ENCODE measurements around the gene PRSS50.
"Not testable (repeated sequence)": the region's sequence is repeated elsewhere in the genome, so short reads cannot be mapped to it uniquely, and the experiment has no call there.

The PRSS50 gene, protein sequence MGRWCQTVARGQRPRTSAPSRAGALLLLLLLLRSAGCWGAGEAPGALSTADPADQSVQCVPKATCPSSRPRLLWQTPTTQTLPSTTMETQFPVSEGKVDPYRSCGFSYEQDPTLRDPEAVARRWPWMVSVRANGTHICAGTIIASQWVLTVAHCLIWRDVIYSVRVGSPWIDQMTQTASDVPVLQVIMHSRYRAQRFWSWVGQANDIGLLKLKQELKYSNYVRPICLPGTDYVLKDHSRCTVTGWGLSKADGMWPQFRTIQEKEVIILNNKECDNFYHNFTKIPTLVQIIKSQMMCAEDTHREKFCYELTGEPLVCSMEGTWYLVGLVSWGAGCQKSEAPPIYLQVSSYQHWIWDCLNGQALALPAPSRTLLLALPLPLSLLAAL

DNA sequence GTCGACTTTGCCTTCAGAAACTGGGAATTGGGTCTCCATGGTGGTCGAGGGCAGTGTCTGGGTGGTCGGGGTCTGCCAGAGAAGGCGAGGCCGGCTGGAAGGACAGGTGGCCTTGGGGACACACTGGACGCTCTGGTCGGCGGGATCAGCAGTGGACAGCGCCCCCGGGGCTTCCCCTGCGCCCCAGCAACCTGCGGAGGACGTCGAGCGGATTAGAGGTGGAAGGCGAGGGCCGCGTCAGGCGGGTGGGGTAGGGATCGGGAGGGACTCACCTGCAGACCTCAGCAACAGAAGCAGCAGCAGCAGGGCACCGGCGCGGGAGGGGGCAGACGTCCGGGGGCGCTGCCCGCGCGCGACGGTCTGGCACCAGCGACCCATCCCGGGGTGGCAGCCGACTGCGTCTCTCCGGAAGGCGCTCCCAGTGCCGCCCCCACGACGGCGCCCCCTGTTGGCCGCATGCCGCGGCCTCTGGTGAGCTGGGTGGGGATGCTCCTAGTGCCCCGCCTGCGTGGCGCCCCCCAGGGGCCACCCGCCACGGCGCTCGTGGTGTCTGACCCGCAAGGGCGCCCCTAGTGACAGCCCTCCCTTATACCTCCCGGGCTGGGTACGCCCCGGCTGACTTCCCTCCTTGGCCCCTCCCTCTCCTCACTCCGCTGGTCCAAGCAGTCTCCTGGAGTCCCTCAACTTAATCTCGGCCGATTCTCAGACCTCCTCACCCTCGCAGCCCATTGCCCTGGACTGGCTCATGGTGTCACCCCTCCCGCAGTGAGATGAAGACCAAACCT, at the start of gene PRSS50:
Gene PRSS50 (minus strand): TSS at position 423 of the 785 bp plus-strand sequence. CDS start 45 bp downstream, at position 378.
- peak; percentile 30 to 37 for DNase-seq (ENCODE audit: low read depth in 2 of 2)

DNA sequence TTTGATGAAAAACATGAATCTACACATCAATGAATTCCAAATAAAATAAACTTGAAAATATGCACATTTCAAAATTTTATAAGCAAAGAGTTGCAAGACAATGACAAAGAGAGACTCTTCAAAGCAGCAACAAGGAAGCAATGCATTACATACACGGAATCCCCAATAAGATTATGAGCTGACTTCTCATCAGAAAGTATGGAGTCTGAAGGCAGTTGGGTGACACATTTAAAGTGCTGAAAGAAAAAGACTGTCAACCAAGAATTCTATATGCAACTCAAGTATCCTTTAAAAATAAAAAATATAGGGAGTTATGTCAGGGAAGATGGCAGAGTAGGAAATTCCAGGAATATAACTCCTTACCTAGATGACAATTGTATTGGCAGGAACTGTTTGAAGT, 46.5 kb upstream of the PRSS50 start:
- no peak for DNase-seq (ENCODE audit: low read depth in 2 of 2)

DNA sequence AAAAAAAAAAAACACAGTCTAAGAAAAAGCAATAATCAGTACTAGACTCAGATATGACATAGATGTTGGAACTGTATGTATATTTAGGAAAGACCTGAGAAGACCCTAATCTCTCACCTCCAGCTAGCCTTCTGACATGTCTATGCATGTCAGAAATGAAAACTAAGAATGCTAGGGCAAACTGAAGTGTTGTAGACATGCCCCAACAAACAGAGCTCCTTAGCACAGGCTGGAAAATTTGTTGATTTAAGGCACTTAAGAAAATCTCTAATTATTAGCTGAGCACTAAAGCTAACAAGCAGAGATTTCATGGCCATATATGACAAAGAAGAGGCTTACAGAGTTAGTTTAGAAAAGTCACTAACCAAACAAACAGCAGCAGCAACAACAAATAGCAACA, 45.5 kb upstream of the PRSS50 start:
- DNase-seq (ENCODE audit: low read depth in 2 of 2): no peak

DNA sequence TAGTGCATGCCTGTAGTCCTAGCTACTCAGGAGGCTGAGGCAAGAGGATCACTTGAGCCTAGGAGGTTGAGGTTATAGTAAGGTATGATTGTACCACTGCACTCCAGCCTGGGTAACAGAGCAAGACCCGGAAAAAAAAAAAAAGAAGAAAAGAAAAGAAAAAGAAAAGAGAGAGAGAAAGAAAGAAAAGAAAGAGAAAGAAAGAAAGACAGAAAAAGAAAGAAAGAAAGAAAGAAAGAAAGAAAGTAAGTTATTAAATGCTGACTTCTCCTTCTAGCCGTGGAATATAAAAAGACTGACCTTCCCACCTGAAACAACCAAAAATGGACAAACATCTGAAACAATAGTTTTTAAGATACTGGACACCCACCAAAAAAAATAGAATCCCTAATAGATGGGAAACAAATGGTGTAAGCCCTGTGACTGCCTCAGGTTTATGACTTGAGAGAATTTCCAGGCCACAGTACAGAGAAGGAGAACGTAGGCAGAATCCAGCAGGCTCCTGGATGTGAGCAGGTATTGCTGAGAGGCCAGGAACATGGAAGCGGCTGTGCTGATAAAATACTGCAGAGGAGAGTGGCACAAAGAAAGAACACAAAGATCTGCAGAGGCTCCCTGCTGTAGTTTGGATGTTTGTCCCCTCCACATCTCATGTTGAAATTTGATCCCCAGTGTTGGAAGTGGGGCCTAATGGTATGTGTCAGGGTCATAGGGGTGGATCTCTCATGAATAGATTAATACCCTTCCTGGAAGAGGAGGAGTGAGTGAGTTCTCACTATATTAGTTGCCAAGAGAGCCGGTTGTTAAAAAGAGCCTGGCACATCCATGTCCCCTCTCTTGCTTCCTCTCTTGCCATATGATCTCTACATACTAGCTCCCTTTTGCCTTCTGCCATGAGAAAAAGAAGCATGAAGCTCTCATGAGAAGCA, 41.8 kb upstream of the PRSS50 start:
- DNase-seq (ENCODE audit: low read depth in 2 of 2): no peak

DNA sequence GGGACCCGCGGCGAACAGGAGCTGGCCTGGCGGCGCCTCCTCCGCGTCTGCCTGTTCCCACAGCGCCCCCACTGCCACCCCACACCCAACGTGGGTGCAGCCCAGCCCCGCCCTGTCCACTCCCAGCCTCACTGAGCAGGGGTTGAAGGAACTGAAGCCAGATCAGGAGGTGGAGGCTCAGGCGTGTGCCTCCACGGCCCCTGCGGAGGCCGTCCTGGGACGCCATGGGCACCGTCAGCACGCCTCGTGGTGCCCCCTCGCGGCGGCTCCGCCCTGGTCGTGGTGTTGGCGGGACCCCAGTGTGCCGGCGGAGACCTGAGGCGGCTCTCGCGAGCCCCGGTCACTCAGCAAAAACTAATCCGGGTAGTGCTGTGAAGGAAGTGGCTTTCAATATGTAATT, 39.0 kb upstream of the PRSS50 start:
- no peak for DNase-seq (ENCODE audit: low read depth in 2 of 2)

DNA sequence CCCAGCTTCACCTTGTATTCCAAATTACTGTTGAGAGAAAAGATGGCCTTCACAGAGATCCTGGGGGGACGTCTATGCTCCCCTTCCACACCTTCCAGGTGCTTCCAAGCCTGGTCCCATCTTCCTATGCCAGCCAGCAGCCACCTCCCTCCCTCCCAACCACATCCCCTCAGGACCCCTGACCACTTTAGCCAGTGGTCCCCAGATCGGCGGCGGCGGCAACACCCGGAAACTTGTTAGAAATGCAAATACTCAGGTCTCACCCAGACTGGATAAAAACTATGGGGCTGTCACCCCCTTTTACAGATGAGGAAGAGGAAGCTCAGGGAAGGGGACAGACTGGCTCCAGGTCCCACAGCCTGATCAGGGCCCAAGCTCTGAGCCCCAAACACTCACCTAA, 38.0 kb upstream of the PRSS50 start:
- DNase-seq (ENCODE audit: low read depth in 2 of 2): no peak

DNA sequence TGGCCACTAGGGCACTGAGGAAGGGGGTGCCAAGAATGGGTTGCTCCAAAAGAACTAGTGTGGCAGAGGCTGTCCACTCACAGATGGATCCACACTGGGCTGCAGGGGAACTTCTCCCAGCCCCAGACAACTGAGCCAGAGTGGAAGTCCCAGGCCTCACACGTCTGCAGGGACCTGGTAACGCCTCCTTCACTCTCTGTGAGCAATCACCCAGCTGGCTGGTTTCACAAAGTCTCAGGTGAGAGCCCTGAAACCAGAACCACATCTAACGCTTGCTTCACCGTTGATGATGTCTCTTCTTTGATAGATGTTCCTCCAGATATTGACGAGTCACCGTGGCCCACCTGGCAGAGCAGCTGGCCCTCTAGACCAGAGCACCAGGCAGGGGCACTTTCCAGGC, 35.5 kb upstream of the PRSS50 start:
- DNase-seq (ENCODE audit: low read depth in 2 of 2): not testable (repeated sequence)

DNA sequence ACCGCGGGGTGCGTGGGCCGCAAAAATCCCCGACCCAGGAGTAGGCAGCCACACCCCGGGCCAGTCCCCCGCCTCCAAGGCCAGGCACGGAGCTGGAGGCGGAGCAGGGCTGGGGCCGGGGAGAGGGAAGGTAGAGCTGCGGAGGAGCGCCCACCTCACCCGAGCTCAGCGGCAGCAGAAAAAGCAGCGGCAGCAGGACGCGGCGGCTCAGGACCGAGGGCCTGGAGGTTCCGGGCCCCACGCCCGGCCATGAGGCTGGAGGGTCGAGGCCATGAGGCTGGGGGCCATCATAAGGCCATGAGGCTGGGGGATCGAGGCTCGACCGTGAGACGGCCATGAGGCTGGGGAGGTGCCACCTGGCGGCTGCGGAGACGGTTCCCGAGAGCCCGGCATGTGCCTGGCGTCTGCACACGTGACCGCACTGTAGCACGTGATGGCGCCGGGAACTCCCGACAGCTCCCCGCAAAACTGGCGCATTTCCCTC, 32.9 kb upstream of the PRSS50 start:
- no peak for DNase-seq (ENCODE audit: low read depth in 2 of 2)

DNA sequence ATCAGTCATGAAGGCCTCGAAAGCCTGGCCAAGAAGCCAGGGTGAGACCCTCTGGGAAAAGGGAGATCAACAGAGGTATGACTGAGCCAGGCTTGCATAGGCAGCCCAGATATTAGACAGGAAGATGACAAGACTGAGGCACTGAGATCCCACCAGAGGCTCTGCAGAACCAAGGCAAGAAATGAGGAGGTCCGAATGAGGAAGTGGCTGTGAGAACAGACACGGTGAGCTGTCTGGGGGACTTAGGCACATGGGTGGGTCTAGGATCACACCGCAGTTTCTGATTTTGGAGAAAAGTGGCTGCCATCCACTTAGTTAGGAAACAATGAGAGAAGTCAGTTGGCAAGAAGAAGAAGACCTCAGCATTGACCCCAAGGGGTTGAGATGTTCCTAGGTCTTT, 31.5 kb upstream of the PRSS50 start:
- DNase-seq (ENCODE audit: low read depth in 2 of 2): no peak

DNA sequence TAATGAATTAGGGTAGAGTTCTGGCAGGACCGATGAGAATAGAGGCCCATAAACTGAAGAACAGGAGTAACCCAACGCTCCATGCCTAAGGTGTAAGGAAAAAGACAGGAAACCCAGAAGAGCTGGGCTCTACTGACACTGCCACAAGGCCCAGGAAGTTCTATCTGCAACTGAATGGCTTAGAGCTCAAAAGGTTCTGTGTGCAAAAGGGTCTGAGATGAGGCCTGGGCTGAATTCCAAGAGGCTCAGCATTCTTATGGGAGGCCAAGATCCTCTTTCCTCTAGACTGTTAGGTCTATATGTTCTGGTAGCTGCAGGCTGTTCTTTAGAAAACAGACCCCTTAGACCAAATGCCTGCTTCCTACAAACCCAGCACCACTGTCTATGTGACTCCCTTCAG, 30.5 kb upstream of the PRSS50 start:
- DNase-seq (ENCODE audit: low read depth in 2 of 2): no peak

DNA sequence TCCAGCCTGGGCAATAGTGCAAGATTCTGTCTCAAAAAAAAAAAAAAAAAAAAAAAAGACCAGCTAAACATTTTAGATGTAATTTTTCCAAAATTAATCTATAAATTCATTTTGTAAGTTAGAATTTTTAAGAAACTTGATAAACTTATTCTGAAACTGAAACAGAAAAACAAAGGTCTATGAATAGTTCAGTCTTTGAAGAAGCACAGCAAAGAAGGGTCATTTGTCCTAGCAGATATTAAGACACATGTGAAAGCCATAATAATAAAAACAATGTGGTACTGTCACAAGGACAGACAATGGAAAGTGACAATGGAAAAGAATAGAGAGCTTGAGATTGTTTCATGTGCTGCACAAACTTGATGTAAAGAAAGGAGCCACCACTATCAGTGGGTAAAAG, 29.0 kb upstream of the PRSS50 start:
- DNase-seq (ENCODE audit: low read depth in 2 of 2): no peak

DNA sequence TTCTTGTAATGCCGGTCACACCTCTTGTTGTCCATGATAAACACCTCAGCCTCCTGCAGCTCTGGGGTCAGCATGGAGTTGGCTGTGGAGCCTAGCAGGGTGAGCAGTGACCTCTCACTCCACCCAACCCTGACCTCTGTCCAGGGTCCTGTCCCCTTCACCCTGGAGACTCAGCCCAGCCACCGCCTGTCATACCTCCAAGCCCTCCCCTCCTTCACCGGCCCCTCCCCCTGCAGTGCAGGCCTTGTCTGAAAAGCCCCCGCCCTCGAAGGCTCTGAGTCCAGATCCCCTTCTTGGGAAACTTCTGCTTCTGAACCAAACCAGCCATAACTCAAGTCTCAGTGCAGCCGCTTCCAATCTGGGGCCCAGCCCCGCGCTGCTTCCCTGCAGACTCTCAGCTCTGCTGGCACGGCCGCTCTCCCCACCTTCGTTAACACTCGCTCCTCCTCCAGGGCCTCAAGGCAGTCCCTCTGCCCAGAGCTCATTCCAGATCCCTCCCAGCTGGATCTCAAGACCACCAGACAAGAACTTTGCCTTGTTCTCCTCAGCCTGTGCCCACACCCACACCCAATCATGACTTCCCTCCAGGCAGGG, 25.4 kb upstream of the PRSS50 start:
- no peak for DNase-seq (ENCODE audit: low read depth in 2 of 2)

DNA sequence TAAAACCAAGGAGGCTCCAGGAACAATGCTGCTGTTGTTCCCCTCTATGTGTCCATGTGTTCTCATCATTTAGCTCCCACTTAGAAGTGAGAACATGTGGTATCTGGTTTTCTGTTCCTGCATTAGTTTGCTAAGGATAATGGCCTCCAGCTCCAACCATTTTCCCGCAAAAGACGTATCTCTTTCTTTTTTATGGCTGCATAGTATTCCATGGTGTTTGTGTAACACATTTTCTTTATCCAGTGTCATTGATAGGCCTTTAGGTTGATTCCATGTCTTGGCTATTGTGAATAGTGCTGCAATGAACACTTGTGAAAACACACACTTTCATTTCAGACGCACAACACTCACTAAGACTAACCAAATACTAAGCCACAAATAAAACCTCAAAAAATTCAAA, 21.9 kb upstream of the PRSS50 start:
- not testable (repeated sequence) for DNase-seq (ENCODE audit: low read depth in 2 of 2)

DNA sequence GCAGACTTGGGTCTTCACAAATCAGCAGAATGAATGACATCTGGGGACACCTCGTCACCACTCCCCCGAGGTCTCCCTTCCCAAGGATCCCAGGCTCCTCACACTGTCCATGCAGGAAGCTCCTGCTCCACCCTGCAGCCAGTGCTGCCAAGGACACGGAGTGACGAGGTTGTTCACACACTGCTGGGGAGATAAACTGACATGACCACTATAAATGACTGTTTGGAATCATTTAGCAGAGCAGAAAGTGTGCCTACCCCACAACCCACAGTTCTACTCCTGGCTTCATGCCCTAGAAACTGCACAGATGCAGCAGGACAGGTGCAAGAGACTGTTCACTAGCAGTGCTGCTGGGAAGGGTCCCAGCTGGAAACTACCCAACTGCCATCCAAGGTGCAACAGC, 19.7 kb upstream of the PRSS50 start:
- no peak for DNase-seq (ENCODE audit: low read depth in 2 of 2)

DNA sequence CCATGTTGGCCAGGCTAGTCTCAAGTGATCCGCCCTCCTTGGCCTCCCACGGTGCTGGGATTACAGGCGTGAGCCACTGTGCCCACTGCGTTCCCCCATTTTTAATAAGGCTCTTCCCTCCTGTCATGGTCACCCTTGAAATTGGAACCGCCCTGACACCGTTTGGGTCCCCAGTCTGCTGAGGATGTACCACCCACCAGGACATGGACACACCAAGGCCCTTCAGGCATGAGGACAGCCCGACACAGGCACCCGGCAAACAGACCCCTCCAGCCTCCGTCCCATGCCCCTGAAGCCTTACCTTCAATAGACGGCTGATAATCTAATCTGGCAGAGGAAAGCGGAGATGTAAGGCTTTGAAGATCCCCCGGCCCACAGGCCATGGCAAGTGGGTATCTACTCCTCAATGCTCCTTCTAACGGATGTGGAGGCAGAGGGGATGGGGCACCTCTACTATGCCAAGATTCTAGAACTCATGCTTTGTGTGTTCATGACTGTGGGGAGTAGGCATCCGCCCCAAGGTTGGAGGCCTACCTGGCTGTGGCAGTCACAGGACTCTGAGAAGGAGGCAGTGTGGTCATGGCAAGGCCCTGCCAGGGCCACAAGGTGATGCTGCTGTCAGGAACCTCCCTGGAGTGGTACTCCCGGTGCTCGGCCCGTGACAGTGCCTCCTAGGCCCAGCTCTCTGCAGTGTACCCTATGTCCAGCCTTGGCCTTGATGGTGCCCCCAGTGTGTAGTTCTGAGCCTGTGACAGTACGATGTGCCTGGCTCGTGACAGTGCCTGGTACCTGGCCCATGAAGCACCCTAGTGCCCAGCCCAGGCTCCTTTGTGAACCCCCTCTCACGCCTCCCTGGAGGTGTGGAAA, 18.6 kb upstream of the PRSS50 start:
- no peak for DNase-seq (ENCODE audit: low read depth in 2 of 2)

DNA sequence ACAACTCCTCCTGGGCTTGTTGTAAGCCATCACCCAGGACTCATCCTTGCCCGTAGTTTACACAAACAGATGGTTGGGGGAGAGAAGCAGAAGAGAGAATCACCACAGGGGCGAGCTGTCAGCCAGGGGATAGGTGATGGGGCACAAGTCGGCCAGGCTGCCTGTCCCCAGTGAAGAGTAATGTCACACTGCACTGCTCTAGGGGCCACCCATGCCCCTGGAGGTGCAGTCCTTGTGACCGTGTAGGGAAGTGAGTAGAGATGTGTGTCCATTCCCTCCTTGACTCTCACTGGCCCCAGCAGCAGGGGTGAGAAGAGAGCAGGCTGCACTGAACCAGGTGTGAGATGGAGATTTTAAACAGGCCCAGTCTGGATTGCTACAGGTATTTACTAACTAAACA, 17.1 kb upstream of the PRSS50 start:
- DNase-seq (ENCODE audit: low read depth in 2 of 2): no peak

DNA sequence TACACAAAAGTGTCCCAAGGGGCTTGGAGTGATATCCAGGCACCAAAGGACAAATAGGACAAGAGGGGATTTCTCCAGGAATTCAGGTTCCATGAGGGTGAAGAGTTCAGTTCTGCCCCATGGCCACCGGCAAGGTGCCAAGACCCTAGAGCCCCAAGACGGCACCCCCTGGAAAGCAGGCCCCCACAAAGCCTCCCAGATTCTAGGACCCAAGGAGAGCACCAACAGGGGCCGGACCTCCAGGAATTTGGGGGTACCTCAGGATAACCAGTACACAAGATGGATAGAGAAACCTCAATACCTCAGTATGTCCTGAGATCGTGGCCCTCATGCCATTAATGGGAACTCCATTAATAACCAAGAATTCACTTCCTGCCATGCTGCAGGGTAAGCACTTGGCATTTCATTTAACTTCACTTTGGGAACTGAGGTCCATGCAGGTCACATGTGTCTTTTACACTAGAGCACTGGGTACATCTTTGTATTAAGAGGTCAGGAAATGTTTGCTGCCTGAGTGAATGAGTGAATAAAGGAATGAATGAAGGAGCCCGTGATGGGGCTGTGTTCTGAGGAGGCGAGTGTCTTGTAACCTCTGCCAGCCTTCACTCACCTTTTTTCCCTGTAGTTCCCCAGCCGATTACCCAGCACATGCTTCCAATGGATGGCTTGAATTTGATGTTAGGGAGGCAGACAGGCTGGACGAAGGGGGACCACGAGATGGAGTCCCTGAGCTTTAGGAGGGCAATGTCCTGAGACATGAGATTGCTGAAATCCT, 15.5 kb upstream of the PRSS50 start:
- no peak for DNase-seq (ENCODE audit: low read depth in 2 of 2)

DNA sequence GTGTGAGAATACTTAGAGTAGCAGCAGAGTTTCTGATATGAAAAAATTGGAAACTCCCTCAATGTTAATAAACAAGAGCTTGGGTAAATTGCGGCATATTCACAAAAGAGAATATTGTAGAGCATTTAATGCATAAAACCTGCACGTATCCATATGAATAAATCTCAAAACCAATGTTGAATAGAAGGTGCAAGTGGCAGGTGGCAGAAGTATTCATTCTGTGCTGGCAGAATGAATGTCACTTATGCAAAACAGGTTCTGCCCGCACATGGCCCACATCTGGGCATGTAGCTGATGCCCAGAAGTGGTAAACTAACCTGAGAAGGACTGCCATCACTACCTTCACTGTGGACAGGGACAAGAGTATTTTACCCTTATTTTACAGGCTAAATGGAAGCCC, 14.1 kb upstream of the PRSS50 start:
- DNase-seq (ENCODE audit: low read depth in 2 of 2): no peak

DNA sequence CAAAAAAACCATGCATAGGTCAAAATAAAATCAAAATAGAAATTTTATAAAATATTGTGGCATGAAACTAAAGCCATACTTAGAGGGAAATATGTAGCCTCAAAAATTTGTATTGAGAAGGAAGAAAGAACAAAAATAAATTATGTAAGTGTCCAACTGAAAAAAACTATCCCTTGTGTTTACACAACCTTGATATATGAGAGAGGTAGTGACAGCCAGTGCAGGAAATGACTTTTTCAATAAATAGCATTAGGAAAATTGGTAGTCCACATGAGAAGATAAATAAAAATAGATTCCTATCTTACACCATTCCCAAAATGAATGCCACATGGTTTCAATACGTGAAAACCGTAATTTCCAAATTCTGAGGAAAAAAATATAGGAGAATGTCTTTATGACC, 13.2 kb upstream of the PRSS50 start:
- DNase-seq (ENCODE audit: low read depth in 2 of 2): no peak

DNA sequence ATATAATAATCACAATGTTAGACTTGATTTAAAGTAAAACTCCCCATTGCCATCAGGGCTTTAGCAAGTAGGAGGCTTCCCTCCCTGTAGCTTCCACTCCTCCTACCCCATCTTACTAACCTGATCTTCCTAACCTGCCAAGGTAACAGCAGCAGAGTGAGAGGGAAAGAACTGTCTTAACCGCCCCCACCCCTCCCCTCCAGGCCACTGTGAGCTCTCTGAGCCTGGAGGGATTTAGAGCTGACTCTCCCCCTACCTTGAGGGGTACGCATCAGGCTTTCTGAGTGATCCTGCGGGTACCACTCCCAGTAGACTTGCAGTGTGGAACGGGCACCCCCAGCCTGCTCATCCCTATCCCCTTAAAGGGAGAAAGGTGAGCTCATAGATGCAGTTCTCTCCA, 11.4 kb upstream of the PRSS50 start:
- no peak for DNase-seq (ENCODE audit: low read depth in 2 of 2)
